Amniotic stem cell (primary cell): Measurements from ENCODE around the gene VSIR.

Experiments
- DNase-seq: peaks from one replicate; lab custom pipeline; 2025; lab: John Stamatoyannopoulos, UW

Gene VSIR

GRCh38 chr10:71806704-71807556, 33.6 kb upstream of the VSIR start:
- DNase-seq: no peak

- DNase-seq: no peak
These were observed 32.7 kb upstream of the VSIR start for GRCh38 chr10:71805776-71806703.

- DNase-seq: no peak
These were observed 30.8 kb upstream of the VSIR start for GRCh38 chr10:71804077-71804476.

- DNase-seq: no peak
These were observed 29.6 kb upstream of the VSIR start for GRCh38 chr10:71802715-71803488.

- no peak for DNase-seq
These were observed 28.9 kb upstream of the VSIR start for GRCh38 chr10:71802235-71802634.

GRCh38 chr10:71801361-71801760, 28.0 kb upstream of the VSIR start:
- DNase-seq: no peak

GRCh38 chr10:71799608-71800453, 26.5 kb upstream of the VSIR start:
- no peak for DNase-seq

GRCh38 chr10:71799112-71799511, 25.8 kb upstream of the VSIR start:
- no peak for DNase-seq

GRCh38 chr10:71798308-71798624, 24.9 kb upstream of the VSIR start:
- no peak for DNase-seq

GRCh38 chr10:71797533-71798307, 24.4 kb upstream of the VSIR start:
- no peak for DNase-seq

- DNase-seq: no peak
These were observed 23.6 kb upstream of the VSIR start for GRCh38 chr10:71796749-71797405.

- DNase-seq: no peak
These were observed 21.9 kb upstream of the VSIR start for GRCh38 chr10:71795248-71795647.

- DNase-seq: no peak
These were observed 17.6 kb upstream of the VSIR start for GRCh38 chr10:71790749-71791440.

GRCh38 chr10:71789871-71790270, 16.6 kb upstream of the VSIR start:
- DNase-seq: no peak

GRCh38 chr10:71788954-71789353, 15.6 kb upstream of the VSIR start:
- no peak for DNase-seq

- no peak for DNase-seq
These were observed 11.5 kb upstream of the VSIR start for GRCh38 chr10:71784679-71785272.

- no peak for DNase-seq
These were observed 10.8 kb upstream of the VSIR start for GRCh38 chr10:71783917-71784678.

GRCh38 chr10:71782917-71783490, 9.7 kb upstream of the VSIR start:
- DNase-seq: no peak
